GM19395 (cell line): Measurements from ENCODE around the gene MBLAC1.

Source experiments
- ATAC-seq: cut with Tn5 transposase; IDR thresholded peaks from one replicate; pipeline ENCODE4 v1.9.1; 2021; ENCODE audit warnings: mild to moderate bottlenecking, moderate library complexity; ENCODE audit not compliant: unreplicated experiment

Gene MBLAC1

GRCh38 chr7:100169147-100169850 is 42.5 kb downstream of the MBLAC1 start:
- no peak for ATAC-seq

GRCh38 chr7:100170101-100170897 is 43.5 kb downstream of the MBLAC1 start:
- no peak for ATAC-seq

- ATAC-seq: no peak
Observed at GRCh38 chr7:100171087-100171681, 44.4 kb downstream of the MBLAC1 start.

DNA sequence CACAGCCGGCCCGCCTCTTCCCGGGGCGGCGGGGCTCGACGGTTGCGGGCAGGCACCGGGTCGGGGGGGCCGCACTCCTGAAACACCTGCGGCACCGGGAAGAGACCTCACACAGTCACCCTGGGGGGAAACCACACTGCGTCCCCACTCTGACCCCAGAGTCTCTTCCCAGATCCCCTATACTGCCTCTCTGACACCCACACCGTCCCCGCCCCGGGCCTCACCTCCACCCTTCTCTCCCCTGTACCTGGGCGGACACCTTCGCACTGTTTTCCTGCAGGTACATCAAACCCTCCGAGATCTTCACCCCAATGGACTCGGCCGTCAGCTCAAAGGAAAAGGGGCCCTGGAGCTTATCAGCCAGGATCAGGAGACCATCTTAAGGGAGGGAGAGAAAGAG is 45.1 kb downstream of the MBLAC1 start:
- ATAC-seq: no peak

DNA sequence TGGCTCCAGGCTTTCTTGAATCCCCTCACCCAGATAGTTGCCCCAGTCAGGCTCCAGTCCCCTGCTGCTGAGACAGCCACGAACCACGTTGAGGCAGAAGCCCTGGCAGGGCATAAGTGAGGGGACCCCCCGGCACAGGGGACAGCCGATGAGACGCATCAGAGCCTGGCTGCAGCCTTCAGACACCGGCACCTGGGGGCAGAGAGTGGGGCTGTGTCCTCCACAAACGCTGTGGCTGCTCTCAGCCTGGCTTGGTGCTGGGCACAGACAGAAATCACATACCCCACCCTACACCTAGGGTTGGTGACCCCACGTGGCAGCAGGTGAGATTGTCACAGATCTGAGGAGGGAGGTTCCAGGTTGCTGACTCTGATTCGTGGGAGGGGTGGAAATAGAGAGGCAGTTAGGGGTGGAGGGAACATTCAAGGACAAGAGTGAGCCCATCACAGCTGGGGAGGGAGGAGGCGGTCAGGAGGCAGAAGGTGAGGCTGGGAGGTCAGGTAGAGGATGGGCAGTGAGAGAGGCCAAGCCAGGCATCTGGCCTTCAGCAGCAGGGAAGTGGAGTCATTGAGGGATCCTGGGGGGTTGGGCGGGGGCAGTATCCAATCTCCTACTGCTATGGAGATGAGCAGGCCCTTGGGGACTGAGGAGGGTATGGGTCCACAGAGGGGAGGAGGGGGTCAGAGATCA is 47.2 kb downstream of the MBLAC1 start:
- no peak for ATAC-seq

GRCh38 chr7:100174582-100174981 is 47.8 kb downstream of the MBLAC1 start:
- no peak for ATAC-seq

DNA sequence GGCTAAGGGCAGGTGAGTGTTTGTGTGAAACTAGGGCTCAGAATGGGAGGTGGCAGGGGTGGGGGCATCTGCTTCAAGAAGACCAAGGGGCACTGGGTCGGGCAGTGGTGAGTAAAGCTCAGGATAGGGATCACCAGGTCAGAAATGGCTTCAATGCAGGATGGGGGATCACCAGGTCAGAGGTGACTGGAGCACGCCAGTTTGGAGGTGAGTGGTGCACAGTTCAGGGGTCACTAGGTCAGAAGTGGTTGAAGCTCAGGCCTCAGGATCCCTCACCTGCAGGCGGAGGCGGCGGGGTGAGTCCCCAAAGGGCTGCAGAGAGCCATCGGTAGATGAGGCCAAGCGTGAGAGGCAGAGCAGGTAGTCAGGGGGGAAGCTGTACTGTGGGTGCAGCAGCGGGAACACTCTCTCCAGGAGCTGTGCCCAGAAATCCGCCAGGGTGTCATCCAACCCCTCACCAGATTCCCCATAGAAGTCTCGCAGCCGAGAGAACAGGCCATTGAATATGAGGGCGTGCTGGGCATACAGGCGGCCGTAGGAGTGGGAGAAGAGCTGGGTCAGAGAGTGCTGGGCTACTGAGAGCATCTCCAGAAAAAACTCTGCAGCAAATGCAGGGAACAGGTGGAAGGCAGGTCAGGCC is 48.6 kb downstream of the MBLAC1 start:
- no peak for ATAC-seq

- no peak for ATAC-seq
Observed at GRCh38 chr7:100176096-100177044, 49.6 kb downstream of the MBLAC1 start.

DNA sequence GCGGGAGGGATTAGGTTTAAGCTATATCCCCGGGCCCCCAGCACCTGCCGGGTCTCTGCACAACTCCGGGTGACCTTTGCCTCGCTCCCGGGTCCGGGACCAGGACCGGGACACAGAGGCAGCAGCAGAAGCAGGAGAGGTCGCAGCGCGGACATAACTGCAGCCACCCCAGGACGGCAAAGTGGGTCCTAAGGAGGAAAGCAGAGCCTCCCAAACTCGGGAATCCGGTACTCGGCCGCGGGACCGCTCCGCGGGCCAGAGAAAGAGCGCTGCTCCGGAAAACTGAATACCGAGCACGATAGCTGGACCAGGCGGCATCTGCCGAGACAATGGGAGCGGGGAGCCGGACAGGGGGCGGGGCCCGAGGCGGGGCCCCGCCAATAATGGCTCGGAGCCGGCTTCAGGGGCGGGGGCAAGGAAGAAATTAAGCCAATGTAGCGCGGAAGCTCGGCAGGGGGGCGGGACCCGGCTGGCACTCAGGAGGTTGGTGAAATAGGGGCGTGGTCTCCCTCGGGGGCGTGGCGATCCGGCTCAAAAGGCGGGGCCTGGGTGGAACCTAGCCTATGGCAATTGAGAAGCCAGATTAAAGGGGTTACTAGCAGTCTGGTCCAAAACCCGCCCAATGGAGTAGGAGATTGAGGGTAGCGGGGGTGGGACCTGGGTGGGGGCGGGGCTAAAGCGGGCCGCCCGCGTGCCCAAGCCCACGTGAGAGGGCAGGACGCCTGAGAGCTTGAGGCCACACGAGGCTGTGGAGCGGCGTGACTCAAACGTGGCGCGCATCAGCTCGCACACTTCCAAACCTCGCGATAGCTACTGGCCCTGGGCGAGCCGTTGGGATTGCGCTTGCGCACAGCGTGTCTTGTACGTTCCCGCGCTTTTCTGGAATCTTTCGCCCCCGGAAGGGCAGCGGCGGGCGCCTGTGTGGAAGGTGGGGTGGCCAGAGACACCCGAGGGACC is 50.6 kb downstream of the MBLAC1 start, which contains the start of the genes GPC2 and STAG3:
Gene GPC2 (minus strand): TSS at position 337 of the 957 bp plus-strand sequence. CDS start 182 bp downstream, at position 155.
Gene STAG3 (plus strand): TSS at position 874 of the 957 bp plus-strand sequence. CDS start 2,639 bp downstream, outside the sequence.
- peak; percentile 89 for ATAC-seq
